ENCODE measurements around the gene JMJD8. TPM values are rescaled to one million over a fixed set of nuclear protein-coding genes. Genes with fewer than 3 reads are reported as not detected.

JMJD8 gene
- total and polyA plus RNA-seq, 3 experiments from 2014 or later = 53.0 to 56.6 (median 55.9) TPM

GRCh38 chr16:658679-659571, 25.2 kb downstream of the JMJD8 start:
- Histone ChIP-seq H3K4me1 (ENCODE audit: insufficient read depth, low read length) (no peaks in the 10 kb centered on the region), H3K27me3 (ENCODE audit: insufficient read depth, low read length, poor library complexity, severe bottlenecking) (no peaks in the 10 kb centered on the region), H3K9me3 (ENCODE audit: low read length) (no peaks in the 10 kb centered on the region), H3K36me3 (ENCODE audit: insufficient read depth, low read length) (no peaks in the 10 kb centered on the region), H3K27ac (ENCODE audit: low read depth, low read length) (no peak overlapping the region), H3K4me3 (ENCODE audit: low read length) (no peak overlapping the region)
- ChIA-PET CTCF (interaction anchor here (1.2 kb wide), 1 partner anchor 25 kb away, joined by 3 read pairs; the partner anchor contains the start of gene JMJD8), POLR2A (no interaction called here)
- H3K36me3 Mint-ChIP-seq = no peaks in the 10 kb centered on the region
- H3K9me3 Mint-ChIP-seq = no peaks in the 10 kb centered on the region
- no peak overlapping the region for H3K27ac Mint-ChIP-seq
- DNase-seq = no peak
- no peak overlapping the region for H3K4me3 Mint-ChIP-seq
- H3K4me1 Mint-ChIP-seq = peaks cover 0 to 2% (median 0%) of the 10 kb centered on the region in 3 donors
- H3K27me3 Mint-ChIP-seq = no peaks in the 10 kb centered on the region

GRCh38 chr16:657487-657886, 26.6 kb downstream of the JMJD8 start:
- no peak overlapping the region for H3K27ac Mint-ChIP-seq
- H3K27me3 Mint-ChIP-seq = no peaks in the 10 kb centered on the region
- H3K9me3 Mint-ChIP-seq = no peaks in the 10 kb centered on the region
- H3K4me1 Mint-ChIP-seq = peaks cover 0 to 2% (median 0%) of the 10 kb centered on the region in 3 donors
- Histone ChIP-seq H3K4me1 (ENCODE audit: insufficient read depth, low read length) (no peaks in the 10 kb centered on the region), H3K36me3 (ENCODE audit: insufficient read depth, low read length) (no peaks in the 10 kb centered on the region), H3K4me3 (ENCODE audit: low read length) (no peak overlapping the region), H3K27me3 (ENCODE audit: insufficient read depth, low read length, poor library complexity, severe bottlenecking) (no peaks in the 10 kb centered on the region), H3K27ac (ENCODE audit: low read depth, low read length) (no peak overlapping the region), H3K9me3 (ENCODE audit: low read length) (no peaks in the 10 kb centered on the region)
- no peaks in the 10 kb centered on the region for H3K36me3 Mint-ChIP-seq
- POLR2A ChIA-PET = no interaction called here
- H3K4me3 Mint-ChIP-seq = no peak overlapping the region
- no peak for DNase-seq
- CTCF ChIA-PET = interaction anchor here (0.9 kb wide), 1 partner anchor 10 kb away, joined by 3 read pairs; the partner anchor contains the start of gene RHOT2

- H3K36me3 Mint-ChIP-seq = no peaks in the 10 kb centered on the region
- H3K4me3 Mint-ChIP-seq = no peak overlapping the region
- Histone ChIP-seq H3K27me3 (ENCODE audit: insufficient read depth, low read length, poor library complexity, severe bottlenecking) (no peaks in the 10 kb centered on the region), H3K9me3 (ENCODE audit: low read length) (no peaks in the 10 kb centered on the region), H3K27ac (ENCODE audit: low read depth, low read length) (no peak overlapping the region), H3K4me1 (ENCODE audit: insufficient read depth, low read length) (no peaks in the 10 kb centered on the region), H3K4me3 (ENCODE audit: low read length) (no peak overlapping the region), H3K36me3 (ENCODE audit: insufficient read depth, low read length) (no peaks in the 10 kb centered on the region)
- H3K27me3 Mint-ChIP-seq = no peaks in the 10 kb centered on the region
- H3K27ac Mint-ChIP-seq = no peak overlapping the region
- ChIA-PET POLR2A (no interaction called here), CTCF (no interaction called here)
- no peak for DNase-seq
- peaks cover 0 to 6% (median 0%) of the 10 kb centered on the region in 3 donors for H3K4me1 Mint-ChIP-seq
- H3K9me3 Mint-ChIP-seq = no peaks in the 10 kb centered on the region
Observed at GRCh38 chr16:654034-654433, 30.1 kb downstream of the JMJD8 start.

GRCh38 chr16:652454-653305, 31.5 kb downstream of the JMJD8 start:
- H3K36me3 Mint-ChIP-seq = no peaks in the 10 kb centered on the region
- CTCF ChIA-PET = interaction anchor here (2.0 kb wide), 1 partner anchor 13 kb away, joined by 6 read pairs; no protein-coding TSS in a partner anchor
- peak overlapping the region in 1 of 7 donors; percentile 60 for H3K4me3 Mint-ChIP-seq
- no peak overlapping the region for H3K4me3 ChIP-seq (ENCODE audit: low read length)
- no peaks in the 10 kb centered on the region for H3K27me3 ChIP-seq (ENCODE audit: insufficient read depth, low read length, poor library complexity, severe bottlenecking)
- H3K9me3 Mint-ChIP-seq = no peaks in the 10 kb centered on the region
- no peak overlapping the region for H3K27ac ChIP-seq (ENCODE audit: low read depth, low read length)
- POLR2A ChIA-PET = no interaction called here
- H3K4me1 Mint-ChIP-seq = peaks cover 0 to 15% (median 5%) of the 10 kb centered on the region in 3 donors
- H3K36me3 ChIP-seq (ENCODE audit: insufficient read depth, low read length) = no peaks in the 10 kb centered on the region
- H3K9me3 ChIP-seq (ENCODE audit: low read length) = no peaks in the 10 kb centered on the region
- H3K4me1 ChIP-seq (ENCODE audit: insufficient read depth, low read length) = peaks cover 11% of the 10 kb centered on the region
- H3K27me3 Mint-ChIP-seq = no peaks in the 10 kb centered on the region
- no peak for DNase-seq
- H3K27ac Mint-ChIP-seq = no peak overlapping the region

GRCh38 chr16:651844-652243, 32.3 kb downstream of the JMJD8 start:
- H3K27ac Mint-ChIP-seq = no peak overlapping the region
- Histone ChIP-seq H3K27ac (ENCODE audit: low read depth, low read length) (no peak overlapping the region), H3K9me3 (ENCODE audit: low read length) (no peaks in the 10 kb centered on the region), H3K4me1 (ENCODE audit: insufficient read depth, low read length) (peaks cover 13% of the 10 kb centered on the region), H3K4me3 (ENCODE audit: low read length) (no peak overlapping the region), H3K27me3 (ENCODE audit: insufficient read depth, low read length, poor library complexity, severe bottlenecking) (no peaks in the 10 kb centered on the region), H3K36me3 (ENCODE audit: insufficient read depth, low read length) (no peaks in the 10 kb centered on the region)
- H3K36me3 Mint-ChIP-seq = no peaks in the 10 kb centered on the region
- no peak for DNase-seq
- no peaks in the 10 kb centered on the region for H3K27me3 Mint-ChIP-seq
- no peaks in the 10 kb centered on the region for H3K9me3 Mint-ChIP-seq
- H3K4me1 Mint-ChIP-seq = peaks cover 0 to 19% (median 5%) of the 10 kb centered on the region in 3 donors
- ChIA-PET POLR2A (no interaction called here), CTCF (interaction anchor here (2.0 kb wide), 1 partner anchor 14 kb away, joined by 6 read pairs; no protein-coding TSS in a partner anchor)
- H3K4me3 Mint-ChIP-seq = peak overlapping the region in 1 of 7 donors; percentile 52

- Histone ChIP-seq H3K9me3 (ENCODE audit: low read length) (no peaks in the 10 kb centered on the region), H3K27me3 (ENCODE audit: insufficient read depth, low read length, poor library complexity, severe bottlenecking) (no peaks in the 10 kb centered on the region), H3K4me1 (ENCODE audit: insufficient read depth, low read length) (peaks cover 13% of the 10 kb centered on the region), H3K27ac (ENCODE audit: low read depth, low read length) (no peak overlapping the region), H3K36me3 (ENCODE audit: insufficient read depth, low read length) (no peaks in the 10 kb centered on the region), H3K4me3 (ENCODE audit: low read length) (peak overlapping the region; percentile 66)
- Mint-ChIP-seq H3K27me3 (no peaks in the 10 kb centered on the region), H3K4me3 (peak overlapping the region; percentile 59 to 85 (median 62)), H3K36me3 (no peaks in the 10 kb centered on the region), H3K4me1 (peaks cover 0 to 21% (median 8%) of the 10 kb centered on the region in 3 donors), H3K9me3 (no peaks in the 10 kb centered on the region), H3K27ac (peak overlapping the region in 1 of 8 donors; percentile 68)
- POLR2A ChIA-PET = interaction anchor here (0.5 to 1.4 kb wide), 6 partner anchors 13 to 65 kb away, joined by 3 to 7 read pairs (median 4); partner anchors contain the start of genes METRN, METTL26, RAB40C and RHOT2
- CTCF ChIA-PET = interaction anchor here (0.8 to 1.3 kb wide), 3 partner anchors 13 to 31 kb away, joined by 3 to 5 read pairs (median 4); partner anchors contain the start of genes METTL26, RHOT2 and STUB1
- no peak for DNase-seq
Observed at GRCh38 chr16:649631-650030, 34.5 kb downstream of the JMJD8 start.

GRCh38 chr16:648781-649589, 35.1 kb downstream of the JMJD8 start, which contains the start of gene WDR90:
Gene WDR90, plus strand, starts transcription at chr16:649365. Its CDS starts 52 bp downstream, at chr16:649417.
- DNase-seq = peak; percentile 88 to 95 (median 92)
- peak within 1 kb of the TSS; percentile 74 to 87 (median 78) for H3K4me3 Mint-ChIP-seq
- H3K27ac Mint-ChIP-seq = peak within 1 kb of the TSS; percentile 61 to 93 (median 84)

More at GRCh38 chr16:648781-649589, 35.1 kb downstream of the JMJD8 start, which contains the start of gene WDR90:
- ChIA-PET CTCF (interaction anchor here (0.8 to 1.3 kb wide), 4 partner anchors 12 to 32 kb away, joined by 3 to 7 read pairs (median 4); partner anchors contain the start of genes METTL26, RHOT2 and STUB1), POLR2A (interaction anchor here (0.5 to 1.4 kb wide), 6 partner anchors 13 to 66 kb away, joined by 3 to 7 read pairs (median 4); partner anchors contain the start of genes METRN, METTL26, RAB40C and RHOT2)
- H3K4me1 Mint-ChIP-seq = peaks cover 0 to 21% (median 11%) of the 10 kb centered on the region in 3 donors
- Histone ChIP-seq H3K4me3 (ENCODE audit: low read length) (peak within 1 kb of the TSS; percentile 66), H3K4me1 (ENCODE audit: insufficient read depth, low read length) (peaks cover 13% of the 10 kb centered on the region), H3K27me3 (ENCODE audit: insufficient read depth, low read length, poor library complexity, severe bottlenecking) (no peaks in the 10 kb centered on the region), H3K36me3 (ENCODE audit: insufficient read depth, low read length) (no peaks in the 10 kb centered on the region), H3K27ac (ENCODE audit: low read depth, low read length) (peak within 1 kb of the TSS; percentile 58), H3K9me3 (ENCODE audit: low read length) (no peaks in the 10 kb centered on the region)
- H3K27me3 Mint-ChIP-seq = no peaks in the 10 kb centered on the region
- no peaks in the 10 kb centered on the region for H3K9me3 Mint-ChIP-seq
- H3K36me3 Mint-ChIP-seq = no peaks in the 10 kb centered on the region

All from CD8-positive, alpha-beta memory T cell (primary cell).